SIG-M5 treated with dmso at 0.1 percent for 504 hours (cell line): ENCODE results near the gene BLTP3B.

Experiments
- DNase-seq: peaks from one replicate; lab custom pipeline; 2025; ENCODE audit not compliant: unreplicated experiment; lab: John Stamatoyannopoulos, UW

BLTP3B gene

GRCh38 chr12:100163416-100164152, 20.9 kb upstream of the BLTP3B start:
- peak; percentile 63 for DNase-seq

GRCh38 chr12:100159391-100160104, 16.9 kb upstream of the BLTP3B start:
- no peak for DNase-seq

- no peak for DNase-seq
These were observed 15.9 kb upstream of the BLTP3B start for GRCh38 chr12:100158535-100158934.

- no peak for DNase-seq
These were observed 14.8 kb upstream of the BLTP3B start for GRCh38 chr12:100157427-100157821.

GRCh38 chr12:100156731-100157426, 14.2 kb upstream of the BLTP3B start:
- no peak for DNase-seq

GRCh38 chr12:100154474-100155247, 12.0 kb upstream of the BLTP3B start:
- DNase-seq: peak; percentile 47

- DNase-seq: no peak
These were observed 10.5 kb upstream of the BLTP3B start for GRCh38 chr12:100153131-100153530.

- DNase-seq: no peak
These were observed 9.1 kb upstream of the BLTP3B start for GRCh38 chr12:100151769-100152168.

- no peak for DNase-seq
These were observed 3.6 kb upstream of the BLTP3B start for GRCh38 chr12:100146252-100146651.

- no peak for DNase-seq
These were observed 3.0 kb upstream of the BLTP3B start for GRCh38 chr12:100145643-100146042.

- peak; percentile 80 for DNase-seq
These were observed 450 bp downstream of the BLTP3B start for GRCh38 chr12:100141998-100142850.

DNA sequence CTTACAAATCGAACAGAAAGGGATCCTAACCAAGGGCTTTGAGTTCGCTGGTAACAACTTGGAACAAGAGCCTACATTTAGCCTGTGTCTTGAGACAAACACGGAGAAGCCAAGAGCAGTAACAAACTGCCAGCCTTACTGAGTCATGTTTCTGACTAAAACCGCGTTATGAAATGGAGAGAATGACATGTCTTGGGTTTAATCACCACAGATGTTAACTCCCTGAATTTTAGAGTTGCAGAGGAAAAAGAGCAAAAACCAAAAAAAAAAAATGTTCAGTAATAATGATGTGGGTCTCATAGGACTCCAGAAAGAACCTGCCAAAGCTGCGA, 1.0 kb downstream of the BLTP3B start:
- DNase-seq: peak; percentile 88

- no peak for DNase-seq
These were observed 3.9 kb downstream of the BLTP3B start for GRCh38 chr12:100138803-100139098.

DNA sequence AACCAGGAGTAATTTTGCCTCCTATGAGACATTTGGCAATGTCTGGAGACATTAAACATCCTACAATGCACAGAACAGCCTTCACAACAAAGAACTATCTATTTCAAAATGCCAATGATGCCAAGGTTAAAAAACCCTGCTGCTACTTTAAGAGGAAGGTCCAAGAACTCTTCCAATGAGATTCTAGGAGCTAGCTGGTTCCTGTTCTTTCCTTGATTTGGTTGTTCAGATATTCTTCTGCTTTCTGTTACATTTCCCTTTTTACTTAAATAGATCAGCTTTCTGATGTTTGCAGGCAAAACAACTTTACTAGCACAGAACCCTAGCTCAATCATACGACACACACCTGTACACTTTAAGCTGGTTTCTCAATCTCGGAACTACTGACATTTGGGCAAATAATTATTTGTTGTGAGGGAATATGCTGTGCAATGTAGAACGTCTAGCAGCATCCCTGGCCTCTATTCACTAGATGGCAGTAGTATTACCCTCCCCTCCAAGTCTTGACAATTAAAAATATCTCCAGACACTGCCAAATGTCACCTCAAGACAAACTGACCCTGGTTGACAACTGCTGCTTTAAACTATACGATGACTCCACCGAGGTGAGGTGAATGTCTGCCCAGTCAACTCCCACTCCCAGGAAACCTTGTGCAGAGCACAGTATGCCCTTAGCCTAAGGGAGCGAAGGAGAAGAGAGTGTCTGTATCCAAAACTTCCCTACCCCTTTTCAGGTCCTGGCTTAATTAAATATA, 4.4 kb downstream of the BLTP3B start:
- peak; percentile 89 for DNase-seq

GRCh38 chr12:100133200-100133599, 9.5 kb downstream of the BLTP3B start:
- DNase-seq: no peak

GRCh38 chr12:100128512-100128908, 14.2 kb downstream of the BLTP3B start:
- peak; percentile 80 for DNase-seq

GRCh38 chr12:100127766-100128511, 14.7 kb downstream of the BLTP3B start:
- peak; percentile 92 for DNase-seq

GRCh38 chr12:100123316-100124095, 19.2 kb downstream of the BLTP3B start:
- no peak for DNase-seq
